ENCODE data around the gene JAK1. TPM values are rescaled to one million over a fixed set of nuclear protein-coding genes. Genes with fewer than 3 reads are reported as not detected.

JAK1 gene
- total RNA-seq, 4 donors from 2014 or later, result 121 to 241 (median 165) TPM

DNA sequence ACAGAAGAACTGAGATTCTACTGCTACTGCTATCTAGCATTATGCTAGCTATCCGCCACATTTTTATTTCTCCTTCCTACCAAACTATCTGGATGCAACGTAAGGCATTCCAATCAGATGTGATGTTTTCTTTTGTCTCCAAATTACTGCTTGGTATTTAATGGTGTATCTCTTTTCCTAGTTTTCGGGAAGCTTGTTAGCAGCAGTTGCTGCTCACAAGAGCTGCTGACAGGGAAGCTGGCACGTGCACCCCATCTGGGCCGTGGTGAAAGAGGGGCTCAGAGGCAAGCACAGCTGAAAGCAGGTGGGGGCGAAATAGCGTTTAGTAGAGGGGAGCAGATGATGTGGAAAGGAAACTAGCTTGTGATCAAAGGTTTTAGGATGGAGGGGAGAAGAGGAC, 57.3 kb downstream of the JAK1 start:
- H3K9me3 ChIP-seq, result no peaks in the 10 kb centered on the region
- no peak for TF ChIP-seq POLR2A (IDR thresholded peaks at IDR 0.05)
- TF ChIP-seq, protein P1, sequence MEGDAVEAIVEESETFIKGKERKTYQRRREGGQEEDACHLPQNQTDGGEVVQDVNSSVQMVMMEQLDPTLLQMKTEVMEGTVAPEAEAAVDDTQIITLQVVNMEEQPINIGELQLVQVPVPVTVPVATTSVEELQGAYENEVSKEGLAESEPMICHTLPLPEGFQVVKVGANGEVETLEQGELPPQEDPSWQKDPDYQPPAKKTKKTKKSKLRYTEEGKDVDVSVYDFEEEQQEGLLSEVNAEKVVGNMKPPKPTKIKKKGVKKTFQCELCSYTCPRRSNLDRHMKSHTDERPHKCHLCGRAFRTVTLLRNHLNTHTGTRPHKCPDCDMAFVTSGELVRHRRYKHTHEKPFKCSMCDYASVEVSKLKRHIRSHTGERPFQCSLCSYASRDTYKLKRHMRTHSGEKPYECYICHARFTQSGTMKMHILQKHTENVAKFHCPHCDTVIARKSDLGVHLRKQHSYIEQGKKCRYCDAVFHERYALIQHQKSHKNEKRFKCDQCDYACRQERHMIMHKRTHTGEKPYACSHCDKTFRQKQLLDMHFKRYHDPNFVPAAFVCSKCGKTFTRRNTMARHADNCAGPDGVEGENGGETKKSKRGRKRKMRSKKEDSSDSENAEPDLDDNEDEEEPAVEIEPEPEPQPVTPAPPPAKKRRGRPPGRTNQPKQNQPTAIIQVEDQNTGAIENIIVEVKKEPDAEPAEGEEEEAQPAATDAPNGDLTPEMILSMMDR (IDR thresholded peaks at IDR 0.05 in 4 of 5, conservative IDR thresholded peaks at IDR 0.05 in 1 of 5), result no peak
- DNase-seq (no peak), ATAC-seq (no peak)
- no peaks in the 10 kb centered on the region for H3K36me3 ChIP-seq
- in situ Hi-C loops (cut with MboI; ENCODE audit: low sequenced_read_pairs in 4 of 4) (no loop called here), intact Hi-C loops (cut with DNase I; ENCODE audit: low total_unique reads) (no loop called here)
- H3K4me3 ChIP-seq, result no peak overlapping the region
- no peaks in the 10 kb centered on the region for H3K27me3 ChIP-seq
- no peak overlapping the region for H3K27ac ChIP-seq
- peaks cover 39 to 49% of the 10 kb centered on the region in 2 donors for H3K4me1 ChIP-seq

DNA sequence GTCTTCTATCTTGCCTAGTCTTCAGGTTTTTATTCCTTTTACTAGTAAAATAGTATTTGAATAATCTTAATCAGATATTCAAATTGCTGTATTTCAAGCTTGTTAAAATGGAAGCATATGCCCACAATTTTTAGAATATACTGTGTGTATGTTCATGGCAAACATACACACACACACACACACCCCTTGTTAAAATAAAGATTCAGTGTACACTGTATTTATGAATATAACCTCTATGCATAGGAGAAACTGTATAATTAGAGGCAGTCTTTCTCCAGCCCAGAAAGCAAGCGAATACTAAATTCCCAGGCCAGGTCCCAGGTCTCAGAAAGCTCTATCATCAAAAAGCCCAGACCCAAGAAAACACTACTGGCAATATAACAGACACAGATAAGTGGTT, 57.8 kb downstream of the JAK1 start:
- no peaks in the 10 kb centered on the region for H3K9me3 ChIP-seq
- no peaks in the 10 kb centered on the region for H3K27me3 ChIP-seq
- H3K27ac ChIP-seq, result no peak overlapping the region
- intact Hi-C loops (cut with DNase I; ENCODE audit: low total_unique reads), result no loop called here
- in situ Hi-C loops (cut with MboI; ENCODE audit: low sequenced_read_pairs in 4 of 4), result no loop called here
- H3K4me3 ChIP-seq, result no peak overlapping the region
- TF ChIP-seq, protein P1 (IDR thresholded peaks at IDR 0.05 in 4 of 5, conservative IDR thresholded peaks at IDR 0.05 in 1 of 5), result no peak
- TF ChIP-seq POLR2A (IDR thresholded peaks at IDR 0.05), result no peak
- no peaks in the 10 kb centered on the region for H3K36me3 ChIP-seq
- ATAC-seq (no peak), DNase-seq (no peak)
- peaks cover 35 to 45% of the 10 kb centered on the region in 2 donors for H3K4me1 ChIP-seq

DNA sequence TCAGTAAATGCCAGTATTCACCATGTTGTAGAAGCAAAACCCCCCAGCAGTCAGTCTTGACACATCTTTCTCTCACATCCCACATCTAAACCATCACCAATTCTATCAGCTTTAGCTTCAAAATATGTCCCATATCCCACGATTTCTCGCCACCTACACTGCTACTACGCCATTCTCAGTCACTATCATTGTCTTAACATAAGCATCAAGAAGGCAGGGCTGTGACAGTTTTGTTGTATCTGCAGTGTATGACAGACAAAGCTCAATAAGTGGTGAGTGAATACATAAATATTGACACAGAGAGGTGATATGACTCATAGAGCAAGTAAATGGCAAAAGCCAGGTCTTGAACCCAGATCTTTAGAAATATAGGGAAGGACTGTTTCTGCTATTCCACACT, 59.9 kb downstream of the JAK1 start:
- intact Hi-C loops (cut with DNase I; ENCODE audit: low total_unique reads), result no loop called here
- H3K36me3 ChIP-seq, result no peaks in the 10 kb centered on the region
- no peak overlapping the region for H3K4me3 ChIP-seq
- in situ Hi-C loops (cut with MboI; ENCODE audit: low sequenced_read_pairs in 4 of 4), result no loop called here
- TF ChIP-seq POLR2A (IDR thresholded peaks at IDR 0.05), result no peak
- TF ChIP-seq, protein P1 (IDR thresholded peaks at IDR 0.05 in 4 of 5, conservative IDR thresholded peaks at IDR 0.05 in 1 of 5), result no peak
- H3K4me1 ChIP-seq, result peaks cover 14 to 37% of the 10 kb centered on the region in 2 donors
- ATAC-seq (no peak), DNase-seq (no peak)
- no peaks in the 10 kb centered on the region for H3K9me3 ChIP-seq
- H3K27ac ChIP-seq, result no peak overlapping the region
- no peaks in the 10 kb centered on the region for H3K27me3 ChIP-seq

DNA sequence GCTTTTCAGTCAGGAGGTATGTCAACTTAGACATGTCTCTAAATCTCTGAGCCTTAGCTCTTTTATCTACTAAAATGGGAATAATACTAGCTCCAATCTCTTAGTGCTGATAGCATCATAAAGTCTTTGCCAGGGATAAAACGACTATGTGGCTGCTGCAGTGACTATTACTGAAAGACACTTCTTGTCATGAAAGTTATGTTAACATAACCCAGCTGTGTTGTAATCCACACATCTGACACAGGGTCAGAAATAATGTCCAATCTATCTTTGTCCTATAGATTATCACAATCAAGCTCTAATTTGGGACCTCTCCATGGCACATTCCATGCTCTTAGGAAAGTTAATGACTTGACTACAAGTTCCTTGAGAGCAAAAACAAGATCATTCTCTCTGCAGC, 62.8 kb downstream of the JAK1 start:
- TF ChIP-seq, protein P1 (IDR thresholded peaks at IDR 0.05 in 4 of 5, conservative IDR thresholded peaks at IDR 0.05 in 1 of 5), result no peak
- TF ChIP-seq POLR2A (IDR thresholded peaks at IDR 0.05), result no peak
- in situ Hi-C loops (cut with MboI; ENCODE audit: low sequenced_read_pairs in 4 of 4), result no loop called here
- intact Hi-C loops (cut with DNase I; ENCODE audit: low total_unique reads), result no loop called here
- Histone ChIP-seq H3K27ac (peak overlapping the region in 1 of 4 donors; percentile 6), H3K4me1 (peaks cover 36 to 46% of the 10 kb centered on the region in 2 donors), H3K9me3 (no peaks in the 10 kb centered on the region), H3K4me3 (no peak overlapping the region), H3K36me3 (no peaks in the 10 kb centered on the region), H3K27me3 (no peaks in the 10 kb centered on the region)
- DNase-seq, result no peak
- ATAC-seq, result no peak

DNA sequence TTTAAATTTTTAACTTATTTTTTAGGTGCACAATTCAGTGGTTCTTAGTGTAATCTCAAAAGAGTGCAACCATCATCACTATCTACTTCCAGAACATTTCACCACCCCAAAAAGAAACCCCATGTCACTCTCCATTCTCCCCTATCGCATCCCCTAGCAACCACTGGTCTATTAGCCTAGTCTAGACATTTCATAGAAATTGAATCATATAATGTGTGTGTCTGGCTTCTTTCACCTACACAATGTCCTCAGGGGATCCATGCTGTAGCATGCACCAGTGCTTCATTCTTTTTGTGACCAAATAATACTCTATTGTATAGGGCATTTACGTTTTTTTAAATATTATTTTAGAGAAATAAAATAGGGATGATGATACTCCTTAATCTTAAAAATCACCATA, 64.7 kb downstream of the JAK1 start:
- in situ Hi-C loops (cut with MboI; ENCODE audit: low sequenced_read_pairs in 4 of 4), result no loop called here
- Histone ChIP-seq H3K9me3 (no peaks in the 10 kb centered on the region), H3K27me3 (no peaks in the 10 kb centered on the region), H3K36me3 (no peaks in the 10 kb centered on the region), H3K4me3 (no peak overlapping the region), H3K4me1 (peaks cover 50 to 53% of the 10 kb centered on the region in 2 donors), H3K27ac (no peak overlapping the region)
- ATAC-seq (no peak), DNase-seq (no peak)
- TF ChIP-seq, protein P1 (IDR thresholded peaks at IDR 0.05 in 4 of 5, conservative IDR thresholded peaks at IDR 0.05 in 1 of 5), result no peak
- no peak for TF ChIP-seq POLR2A (IDR thresholded peaks at IDR 0.05)
- intact Hi-C loops (cut with DNase I; ENCODE audit: low total_unique reads), result no loop called here

All from gastrocnemius medialis (tissue), 4 donors.